Natural killer cell (primary cell): ENCODE data around the gene ITCH. TPM values are rescaled to one million over a fixed set of nuclear protein-coding genes. Genes with fewer than 3 reads are reported as not detected.

Source experiments
- ATAC-seq, 3 donors: fragments of 150-1000 bp in 2 of 3; fragments of 200-7000 bp in 1 of 3; cut with Tn5 transposase; 1 replicate in 1 of 3; 2 replicates in 2 of 3; pipeline ENCODE4 v1.10.0; 2021; ENCODE audit warnings: mild to moderate bottlenecking in 2 of 3, moderate library complexity in 2 of 3
- DNase-seq, 2 donors: peaks; one replicate each; pipeline versions ENCODE4 v3.0.0 to v3.0.0-alpha.2; 2013 to 2021; ENCODE audit warnings: mixed read lengths in 1 of 2
- H3K27ac ChIP-seq: one replicate; pipeline ENCODE4 v1.5.1; 2013; ENCODE audit warnings: mild to moderate bottlenecking, low read length
- H3K27me3 ChIP-seq: one replicate; pipeline ENCODE4 v1.6.1; 2013; ENCODE audit warnings: low read length; ENCODE audit not compliant: control insufficient read depth, insufficient read depth
- H3K36me3 ChIP-seq: one replicate; pipeline ENCODE4 v1.6.1; 2013; ENCODE audit warnings: low read length; ENCODE audit not compliant: control insufficient read depth, insufficient read depth
- H3K4me1 ChIP-seq: one replicate; pipeline ENCODE4 v1.6.1; 2013; ENCODE audit warnings: low read length; ENCODE audit not compliant: control insufficient read depth, insufficient read depth
- H3K4me3 ChIP-seq: one replicate; pipeline ENCODE4 v1.5.1; 2013; ENCODE audit warnings: low read length
- H3K9me3 ChIP-seq: one replicate; pipeline ENCODE4 v1.6.1; 2013; ENCODE audit warnings: low read length; ENCODE audit not compliant: control insufficient read depth, insufficient read depth
- H3K27ac Mint-ChIP-seq, 2 donors: one replicate each; pipeline ENCODE4 v1.8.0; 2022; ENCODE audit warnings: mild to moderate bottlenecking in 2 of 2, mixed read lengths in 2 of 2, moderate library complexity in 1 of 2
- H3K27me3 Mint-ChIP-seq, 2 donors: one replicate each; pipeline ENCODE4 v1.8.0; 2022; ENCODE audit warnings: low read depth in 2 of 2, mixed read lengths in 2 of 2
- H3K36me3 Mint-ChIP-seq: one replicate; pipeline ENCODE4 v1.8.0; 2022; ENCODE audit warnings: mixed read lengths
- H3K4me1 Mint-ChIP-seq, 2 donors: one replicate each; pipeline ENCODE4 v1.8.0; 2022; ENCODE audit warnings: mixed read lengths in 2 of 2
- H3K4me3 Mint-ChIP-seq: one replicate; pipeline ENCODE4 v1.8.0; 2022; ENCODE audit warnings: mild to moderate bottlenecking, moderate library complexity, mixed read lengths
- H3K9me3 Mint-ChIP-seq, 2 donors: one replicate each; pipeline ENCODE4 v1.8.0; 2022; ENCODE audit warnings: mixed read lengths in 2 of 2
- CTCF ChIP-seq: fragments of 200-600 bp; IDR thresholded peaks from one replicate; pipeline ENCODE4 v1.8.0; 2022; ENCODE audit warnings: antibody characterized with exemption
- WGBS: methylation state at CpG from one replicate; pipeline ENCODE4 v1.1.7; 2013; ENCODE audit warnings: missing lambda C conversion rate; ENCODE audit not compliant: insufficient coverage; 5-methylcytosine and 5-hydroxymethylcytosine counted together
- intact Hi-C: fragments of 100-400 bp; cut with micrococcal nuclease; formaldehyde crosslinking; loops from one replicate; pipeline ENCODE4 v1.14.2; 2022
- total RNA-seq, 4 donors: library from RNA; stranded (reverse); fragments of 120-200 nt in 1 of 4; gene quantifications; one replicate each; pipeline versions ENCODE4 v1.2.3 to v1.2.4, GENCODE V29; 2013 to 2022

Gene ITCH
- total RNA-seq, 3 donors from 2014 or later (not counting 1 experiment from before 2014, with no cell fraction given), result 157 to 182 (median 163) TPM

- Histone ChIP-seq H3K9me3 (no peaks in the 10 kb centered on the region), H3K27me3 (no peaks in the 10 kb centered on the region), H3K4me1 (peaks cover 16% of the 10 kb centered on the region), H3K27ac (no peak overlapping the region), H3K36me3 (peaks cover 26% of the 10 kb centered on the region), H3K4me3 (no peak overlapping the region)
- Mint-ChIP-seq H3K9me3 (no peaks in the 10 kb centered on the region), H3K4me1 (peaks cover 16 to 26% of the 10 kb centered on the region in 2 donors), H3K27ac (peak overlapping the region; percentile 56 to 80), H3K4me3 (no peak overlapping the region), H3K36me3 (peaks cover 9% of the 10 kb centered on the region), H3K27me3 (no peaks in the 10 kb centered on the region)
- no peak for DNase-seq
- no peak for ATAC-seq
- TF ChIP-seq CTCF, result no peak
- intact Hi-C loops, result no loop called here
- 94% methylated on average over 15 of the region's 16 CpGs for WGBS
Measured at GRCh38 chr20:34541917-34542316, 178.8 kb downstream of the ITCH start.

GRCh38 chr20:34542439-34542838 is 179.4 kb downstream of the ITCH start:
- no peak for ATAC-seq
- Mint-ChIP-seq H3K4me3 (no peak overlapping the region), H3K27ac (no peak overlapping the region), H3K36me3 (peaks cover 9% of the 10 kb centered on the region), H3K4me1 (peaks cover 16 to 26% of the 10 kb centered on the region in 2 donors), H3K27me3 (no peaks in the 10 kb centered on the region), H3K9me3 (no peaks in the 10 kb centered on the region)
- TF ChIP-seq CTCF, result no peak
- no peak overlapping the region for H3K4me3 ChIP-seq
- H3K36me3 ChIP-seq, result peaks cover 21% of the 10 kb centered on the region
- 93% methylated on average over 6 of the region's 6 CpGs for WGBS
- H3K9me3 ChIP-seq, result no peaks in the 10 kb centered on the region
- no peaks in the 10 kb centered on the region for H3K27me3 ChIP-seq
- H3K27ac ChIP-seq, result no peak overlapping the region
- intact Hi-C loops, result no loop called here
- peaks cover 16% of the 10 kb centered on the region for H3K4me1 ChIP-seq
- DNase-seq, result no peak

- Histone ChIP-seq H3K27me3 (no peaks in the 10 kb centered on the region), H3K27ac (no peak overlapping the region), H3K9me3 (no peaks in the 10 kb centered on the region), H3K4me3 (no peak overlapping the region), H3K4me1 (peaks cover 16% of the 10 kb centered on the region), H3K36me3 (peaks cover 20% of the 10 kb centered on the region)
- peaks cover 9% of the 10 kb centered on the region for H3K36me3 Mint-ChIP-seq
- ATAC-seq (no peak), DNase-seq (no peak)
- intact Hi-C loops, result no loop called here
- no peak overlapping the region for H3K4me3 Mint-ChIP-seq
- no peak overlapping the region for H3K27ac Mint-ChIP-seq
- no peak for TF ChIP-seq CTCF
- peaks cover 16 to 26% of the 10 kb centered on the region in 2 donors for H3K4me1 Mint-ChIP-seq
- 92% methylated on average over 12 of the region's 12 CpGs for WGBS
- H3K27me3 Mint-ChIP-seq, result no peaks in the 10 kb centered on the region
- no peaks in the 10 kb centered on the region for H3K9me3 Mint-ChIP-seq
Measured at GRCh38 chr20:34543463-34544056, 180.5 kb downstream of the ITCH start.
